PC-3 (cell line): ENCODE results near the gene SNHG17. TPM values are rescaled to one million over a fixed set of nuclear protein-coding genes. Genes with fewer than 3 reads are reported as not detected.
A peak's percentile ranks its signal among the peaks of the same experiment; 100 is the strongest.

Experiments
- ATAC-seq: fragments of 200-7000 bp; cut with Tn5 transposase; 2 replicates; pipeline ENCODE4 v1.9.1; 2020; ENCODE audit warnings: mild to moderate bottlenecking, moderate library complexity
- BruUV-seq: library from RNA; stranded (reverse); fragments of 400-500 nt; replicated peaks from 2 replicates; lab custom pipeline; 2021; lab: Mats Ljungman, UMichigan
- CTCF ChIA-PET: fragments of 300-600 bp; sonication (Branson Sonifier 250); formaldehyde crosslinking; loops from one replicate; lab custom pipeline; 2022; ENCODE audit warnings: antibody characterized with exemption; lab: Charles Lee
- POLR2A ChIA-PET: fragments of 300-600 bp; sonication (Branson Sonifier 250); formaldehyde crosslinking; loops from one replicate; lab custom pipeline; 2022; ENCODE audit warnings: antibody characterized with exemption; ENCODE audit not compliant: unreplicated experiment; lab: Charles Lee
- DNase-seq: peaks from one replicate; pipeline ENCODE4 v3.0.0-alpha.2; 2015
- H2AFZ ChIP-seq: fragments of 300-600 bp; sonication (generic); 2 replicates; pipeline ENCODE4 v1.6.0; 2016; ENCODE audit warnings: antibody characterized with exemption, low read length
- H3F3A ChIP-seq: fragments of 300-600 bp; sonication (generic); one replicate; pipeline ENCODE4 v1.6.0; 2017; ENCODE audit warnings: antibody characterized with exemption, low read length, control low read depth, mild to moderate bottlenecking; ENCODE audit not compliant: unreplicated experiment
- H3K27ac ChIP-seq: fragments of 300-600 bp; sonication (generic); 2 replicates; pipeline ENCODE4 v1.5.1; 2016; ENCODE audit warnings: mild to moderate bottlenecking, low read length
- H3K27me3 ChIP-seq: fragments of 300-600 bp; sonication (generic); 2 replicates; pipeline ENCODE4 v1.6.1; 2016; ENCODE audit warnings: low read length, mixed read lengths
- H3K36me3 ChIP-seq: fragments of 300-600 bp; sonication (generic); 2 replicates; pipeline ENCODE4 v1.6.1; 2016; ENCODE audit warnings: low read depth, mixed run types, low read length, mixed read lengths
- H3K4me1 ChIP-seq: fragments of 300-600 bp; sonication (generic); 2 replicates; pipeline ENCODE4 v1.5.1; 2016; ENCODE audit warnings: low read length; ENCODE audit not compliant: insufficient read depth
- H3K4me2 ChIP-seq: fragments of 300-600 bp; sonication (generic); 2 replicates; pipeline ENCODE4 v1.6.0; 2016; ENCODE audit warnings: low read length
- H3K4me3 ChIP-seq: fragments of 300-600 bp; sonication (generic); 2 replicates; pipeline ENCODE4 v1.5.1; 2016; ENCODE audit warnings: mild to moderate bottlenecking, low read length, mixed read lengths
- H3K79me2 ChIP-seq: fragments of 300-600 bp; sonication (generic); 2 replicates; pipeline ENCODE4 v1.6.1; 2017; ENCODE audit warnings: low read length, mixed read lengths
- H3K9ac ChIP-seq: fragments of 300-600 bp; sonication (generic); 2 replicates; pipeline ENCODE4 v1.6.0; 2016; ENCODE audit warnings: mild to moderate bottlenecking, low read length
- H3K9me2 ChIP-seq: fragments of 300-600 bp; sonication (generic); replicated peaks from 2 replicates; pipeline ENCODE4 v1.6.1; 2016; ENCODE audit warnings: mixed run types, low read length, mixed read lengths
- H3K9me3 ChIP-seq: fragments of 300-600 bp; sonication (generic); 2 replicates; pipeline ENCODE4 v1.6.1; 2016; ENCODE audit warnings: low read length, mixed read lengths
- H4K20me1 ChIP-seq: fragments of 300-600 bp; sonication (generic); 2 replicates; pipeline ENCODE4 v1.6.1; 2016; ENCODE audit warnings: low read length, mixed read lengths
- EZH2 ChIP-seq: fragments of 300-600 bp; sonication (generic); IDR thresholded peaks from one replicate; pipeline ENCODE4 v1.6.1; 2017; ENCODE audit warnings: antibody characterized with exemption, mild to moderate bottlenecking, low read length; ENCODE audit not compliant: unreplicated experiment
- EZH2phosphoT487 ChIP-seq: fragments of 300-600 bp; sonication (generic); IDR thresholded peaks from 2 replicates; pipeline ENCODE4 v1.6.1; 2018; ENCODE audit warnings: mild to moderate bottlenecking, antibody characterized with exemption, low read length, borderline replicate concordance
- intact Hi-C: fragments of 100-400 bp; cut with micrococcal nuclease; formaldehyde crosslinking; loops from 2 replicates; pipeline ENCODE4 v1.9.0; 2023
- total RNA-seq: library from RNA; depleted of rRNA; stranded (reverse); fragments of >200 nt; gene quantifications from 2 replicates; pipeline ENCODE4 v1.2.3, GENCODE V29; 2014
- TF ChIP-seq, protein P1 (sequence below): fragments of 300-600 bp; sonication (generic); conservative IDR thresholded peaks from 2 replicates; pipeline ENCODE4 v1.5.1; 2017; ENCODE audit warnings: antibody characterized with exemption, low read depth, mild to moderate bottlenecking, low read length

SNHG17 gene
- total RNA-seq, 1 experiment from 2014 or later = 52.0 TPM

DNA sequence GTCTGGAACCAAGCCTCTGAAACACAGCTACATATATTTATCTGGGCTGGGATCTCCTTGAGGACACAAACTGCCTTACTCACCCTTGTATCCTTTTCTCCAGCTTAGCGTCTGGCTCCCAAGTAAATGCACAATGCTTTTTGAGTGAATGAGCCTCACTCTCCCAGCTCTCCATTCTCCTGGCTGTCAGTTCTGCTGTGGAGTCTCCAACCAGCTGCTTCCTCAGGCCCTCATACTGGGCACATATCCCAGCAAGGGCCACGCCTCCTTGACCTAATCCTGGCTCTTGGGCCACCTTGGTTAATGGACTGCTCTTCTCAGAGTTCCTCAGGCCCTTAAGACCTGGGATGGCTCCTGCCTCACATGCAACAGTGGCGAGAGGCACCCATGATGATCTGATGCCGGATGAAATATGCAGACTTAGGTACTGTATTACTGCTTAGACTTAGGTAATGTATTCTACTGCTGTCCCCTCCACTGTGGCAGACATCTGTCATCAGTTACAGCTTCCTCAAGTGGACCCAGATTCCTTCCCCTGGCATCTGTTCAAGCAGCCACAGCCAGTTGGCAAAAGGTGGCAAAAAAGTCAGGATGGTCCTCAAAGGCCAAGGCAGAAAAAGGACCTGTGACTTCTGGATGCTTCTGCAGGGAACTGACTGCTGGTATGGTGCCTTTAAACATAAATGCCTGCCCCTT lies 16.5 kb downstream of the SNHG17 start:
- BruUV-seq = no TSS peak
- Histone ChIP-seq H3F3A (peaks cover 4% of the 10 kb centered on the region), H3K4me3 (no peak overlapping the region), H3K4me2 (no peak overlapping the region), H3K27me3 (no peaks in the 10 kb centered on the region), H3K9me3 (no peaks in the 10 kb centered on the region), H3K9ac (no peak overlapping the region), H4K20me1 (peaks cover 33% of the 10 kb centered on the region), H3K9me2 (no peaks in the 10 kb centered on the region), H3K36me3 (peaks cover 60% of the 10 kb centered on the region), H3K27ac (no peak overlapping the region), H3K4me1 (no peaks in the 10 kb centered on the region), H2AFZ (no peak overlapping the region), H3K79me2 (peaks cover 15% of the 10 kb centered on the region)
- TF ChIP-seq EZH2phosphoT487 (no peak), EZH2 (no peak)
- TF ChIP-seq, protein P1, sequence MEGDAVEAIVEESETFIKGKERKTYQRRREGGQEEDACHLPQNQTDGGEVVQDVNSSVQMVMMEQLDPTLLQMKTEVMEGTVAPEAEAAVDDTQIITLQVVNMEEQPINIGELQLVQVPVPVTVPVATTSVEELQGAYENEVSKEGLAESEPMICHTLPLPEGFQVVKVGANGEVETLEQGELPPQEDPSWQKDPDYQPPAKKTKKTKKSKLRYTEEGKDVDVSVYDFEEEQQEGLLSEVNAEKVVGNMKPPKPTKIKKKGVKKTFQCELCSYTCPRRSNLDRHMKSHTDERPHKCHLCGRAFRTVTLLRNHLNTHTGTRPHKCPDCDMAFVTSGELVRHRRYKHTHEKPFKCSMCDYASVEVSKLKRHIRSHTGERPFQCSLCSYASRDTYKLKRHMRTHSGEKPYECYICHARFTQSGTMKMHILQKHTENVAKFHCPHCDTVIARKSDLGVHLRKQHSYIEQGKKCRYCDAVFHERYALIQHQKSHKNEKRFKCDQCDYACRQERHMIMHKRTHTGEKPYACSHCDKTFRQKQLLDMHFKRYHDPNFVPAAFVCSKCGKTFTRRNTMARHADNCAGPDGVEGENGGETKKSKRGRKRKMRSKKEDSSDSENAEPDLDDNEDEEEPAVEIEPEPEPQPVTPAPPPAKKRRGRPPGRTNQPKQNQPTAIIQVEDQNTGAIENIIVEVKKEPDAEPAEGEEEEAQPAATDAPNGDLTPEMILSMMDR = no peak
- intact Hi-C loops = no loop called here
- POLR2A ChIA-PET = no interaction called here
- ATAC-seq = peak; percentile 51
- CTCF ChIA-PET = no interaction called here
- no peak for DNase-seq

DNA sequence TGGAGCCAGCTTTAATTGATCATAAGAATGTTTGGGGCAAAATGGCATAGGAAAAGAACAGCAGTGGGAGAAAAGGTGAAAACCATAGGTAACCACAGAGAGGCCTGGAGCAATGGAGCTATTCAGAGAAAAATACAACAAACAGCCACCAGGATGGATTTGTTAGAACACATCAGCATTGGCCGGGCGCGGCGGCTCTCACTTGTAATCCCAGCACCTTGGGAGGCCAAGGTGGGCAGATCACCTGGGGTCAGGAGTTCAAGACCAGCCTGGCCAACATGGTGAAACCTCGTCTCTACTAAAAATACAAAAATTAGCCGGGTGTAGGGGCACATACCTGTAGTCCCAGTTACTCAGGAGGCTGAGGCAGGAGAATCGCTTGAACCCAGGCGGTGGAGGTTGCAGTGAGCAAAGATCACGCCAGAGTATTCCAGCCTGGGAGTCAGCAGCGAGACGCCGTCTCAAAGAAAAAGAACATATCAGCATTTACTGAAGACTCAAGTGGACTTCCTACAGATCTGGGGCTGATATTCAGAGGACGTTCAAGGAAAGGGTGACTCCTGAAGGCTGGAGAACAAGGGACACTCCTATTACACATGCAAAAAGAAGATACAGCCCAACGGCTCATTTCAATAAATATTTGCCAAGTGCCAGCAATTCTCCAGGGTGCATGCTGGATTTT lies 20.2 kb downstream of the SNHG17 start:
- no peak for DNase-seq
- no peak for ATAC-seq
- Histone ChIP-seq H3K36me3 (peaks cover 25% of the 10 kb centered on the region), H3K79me2 (no peaks in the 10 kb centered on the region), H3K4me2 (no peak overlapping the region), H3K9me2 (no peaks in the 10 kb centered on the region), H3K27me3 (no peaks in the 10 kb centered on the region), H4K20me1 (0 out of 2 replicates have a peak, but pooled peaks cover 3% of the 10 kb centered on the region), H3K4me1 (no peaks in the 10 kb centered on the region), H3K9me3 (no peaks in the 10 kb centered on the region), H3K27ac (no peak overlapping the region), H3F3A (peaks cover 4% of the 10 kb centered on the region), H3K9ac (no peak overlapping the region), H3K4me3 (no peak overlapping the region), H2AFZ (no peak overlapping the region)
- intact Hi-C loops = no loop called here
- POLR2A ChIA-PET = no interaction called here
- no TSS peak for BruUV-seq
- TF ChIP-seq EZH2phosphoT487 = no peak
- no peak for TF ChIP-seq EZH2
- TF ChIP-seq, protein P1 = no peak
- CTCF ChIA-PET = no interaction called here
